Endothelial cell of umbilical vein (primary cell): ENCODE data around the gene DNAH9. TPM values are rescaled to one million over a fixed set of nuclear protein-coding genes. Genes with fewer than 3 reads are reported as not detected.

ENCODE experiments used
- BruUV-seq: library from RNA; stranded (reverse); fragments of 400-500 nt; replicated peaks from 2 replicates; lab custom pipeline; 2021; lab: Mats Ljungman, UMichigan
- CTCF ChIA-PET: fragments of 300-600, 350-600 bp; sonication (Branson Sonifier 250); formaldehyde crosslinking; loops from one replicate; lab custom pipeline; 2021; ENCODE audit warnings: antibody characterized with exemption, inconsistent platforms; lab: Charles Lee
- POLR2A ChIA-PET: fragments of 300-600, 350-600 bp; sonication (Branson Sonifier 250); formaldehyde crosslinking; loops from one replicate; lab custom pipeline; 2021; ENCODE audit warnings: antibody characterized with exemption, inconsistent platforms; lab: Charles Lee
- DNase-seq: peaks from one replicate; pipeline ENCODE4 v3.0.0-alpha.2; 2011; ENCODE audit warnings: low read depth, low spot score
- FAIRE-seq: peaks from 2 replicates; lab custom pipeline; 2011; peaks lifted over from hg19 to GRCh38; lab: Jason Lieb, UNC
- H2AFZ ChIP-seq: 2 replicates; pipeline ENCODE4 v1.6.0; 2012; ENCODE audit warnings: low read depth, low read length, control low read depth, inconsistent platforms
- H3K27ac ChIP-seq: 2 replicates; pipeline ENCODE4 v1.5.1; 2011; ENCODE audit warnings: low read depth, mild to moderate bottlenecking, control low read depth, low read length, moderate library complexity; ENCODE audit not compliant: insufficient read depth
- H3K27me3 ChIP-seq, 2 experiments: 2 replicates each; pipeline versions ENCODE4 v1.6.0 to v1.6.1; 2011; ENCODE audit warnings: low read length in 2 of 2, mixed read lengths in 1 of 2; ENCODE audit not compliant: control insufficient read depth in 2 of 2, insufficient read depth in 2 of 2
- H3K36me3 ChIP-seq, 2 experiments: 2 replicates in 1 of 2; 3 replicates in 1 of 2; pipeline ENCODE4 v1.5.1; 2011; ENCODE audit warnings: low read length in 2 of 2, mild to moderate bottlenecking in 1 of 2, moderate library complexity in 1 of 2; ENCODE audit not compliant: control insufficient read depth in 2 of 2, insufficient read depth in 2 of 2; ENCODE audit errors: extremely low read depth in 1 of 2
- H3K4me1 ChIP-seq: 3 replicates; pipeline ENCODE4 v1.5.1; 2011; ENCODE audit warnings: mild to moderate bottlenecking, low read length; ENCODE audit not compliant: control insufficient read depth, insufficient read depth; ENCODE audit errors: extremely low read depth
- H3K4me2 ChIP-seq: 2 replicates; pipeline ENCODE4 v1.6.1; 2011; ENCODE audit warnings: low read length, control low read depth, mixed read lengths; ENCODE audit not compliant: insufficient read depth
- H3K4me3 ChIP-seq, 3 experiments: fragments of 200-600 bp in 1 of 3; sonication (generic), shearing (Covaris generic) in 1 of 3; replicated peaks in 1 of 3; 2 replicates each; pipeline ENCODE4 v1.5.1; 2011 to 2016; ENCODE audit warnings: control low read depth in 3 of 3, low read length in 3 of 3, mild to moderate bottlenecking in 2 of 3, inconsistent platforms in 1 of 3, low read depth in 1 of 3, moderate library complexity in 1 of 3; ENCODE audit not compliant: insufficient read depth in 1 of 3
- H3K79me2 ChIP-seq: 2 replicates; pipeline ENCODE4 v1.6.0; 2012; ENCODE audit warnings: low read length, inconsistent platforms; ENCODE audit not compliant: control insufficient read depth, insufficient read depth
- H3K9ac ChIP-seq: replicated peaks from 2 replicates; pipeline ENCODE3; 2011; ENCODE audit warnings: low read length, control low read depth; ENCODE audit not compliant: insufficient read depth; ENCODE audit errors: extremely low read depth
- H3K9me1 ChIP-seq: replicated peaks from 3 replicates; pipeline ENCODE4 v1.6.0; 2011; ENCODE audit warnings: mild to moderate bottlenecking, low read length; ENCODE audit not compliant: control insufficient read depth, insufficient read depth; ENCODE audit errors: extremely low read depth
- H3K9me3 ChIP-seq: replicated peaks from 2 replicates; pipeline ENCODE4 v1.5.1; 2012; ENCODE audit warnings: low read length, inconsistent platforms; ENCODE audit not compliant: control insufficient read depth, insufficient read depth
- H4K20me1 ChIP-seq: replicated peaks from 2 replicates; pipeline ENCODE3; 2011; ENCODE audit warnings: mild to moderate bottlenecking, low read length; ENCODE audit not compliant: control insufficient read depth, insufficient read depth; ENCODE audit errors: extremely low read depth
- CTCF ChIP-seq, 2 donors: IDR thresholded peaks; 1 replicate in 1 of 2; 2 replicates in 1 of 2; pipeline ENCODE4 v1.5.1; 2011; ENCODE audit warnings: low read length in 2 of 2, mild to moderate bottlenecking in 2 of 2, moderate library complexity in 2 of 2, control low read depth in 1 of 2, inconsistent platforms in 1 of 2, low read depth in 1 of 2; ENCODE audit not compliant: insufficient read depth in 1 of 2; ENCODE audit errors: extremely low read depth in 1 of 2
- EZH2 ChIP-seq: IDR thresholded peaks from 2 replicates; pipeline ENCODE4 v1.6.1; 2012; ENCODE audit warnings: borderline replicate concordance, low read depth, mild to moderate bottlenecking, moderate library complexity, low read length, inconsistent platforms; ENCODE audit not compliant: severe bottlenecking
- FOS ChIP-seq: IDR thresholded peaks from 2 replicates; pipeline ENCODE4 v1.6.1; 2011; ENCODE audit warnings: mild to moderate bottlenecking, low read length, moderate library complexity, borderline replicate concordance; ENCODE audit not compliant: insufficient read depth
- GATA2 ChIP-seq: IDR thresholded peaks from 2 replicates; pipeline ENCODE4 v1.7.0; 2011; ENCODE audit warnings: low read depth, mild to moderate bottlenecking, moderate library complexity, mixed read lengths, low read length; ENCODE audit not compliant: insufficient read length, insufficient read depth
- JUN ChIP-seq: IDR thresholded peaks from 2 replicates; pipeline ENCODE4 v1.6.1; 2011; ENCODE audit warnings: borderline replicate concordance, low read depth; ENCODE audit not compliant: insufficient read length, insufficient read depth
- MAX ChIP-seq: IDR thresholded peaks from 2 replicates; pipeline ENCODE4 v1.6.1; 2011; ENCODE audit not compliant: insufficient read depth, insufficient read length
- MYC ChIP-seq: IDR thresholded peaks from one replicate; pipeline ENCODE4 v1.6.1; 2011; ENCODE audit warnings: mild to moderate bottlenecking, low read depth, low read length
- POLR2A ChIP-seq: IDR thresholded peaks from 2 replicates; pipeline ENCODE4 v1.6.1; 2012; ENCODE audit warnings: low read depth, mild to moderate bottlenecking, control low read depth, low read length
- POLR2AphosphoS5 ChIP-seq: IDR thresholded peaks from 2 replicates; pipeline ENCODE4 v1.6.1; 2012; ENCODE audit warnings: low read depth, mild to moderate bottlenecking, control low read depth, low read length, moderate library complexity; ENCODE audit not compliant: insufficient read depth
- dilution Hi-C: fragments of 300-500 bp; cut with MboI; formaldehyde crosslinking; loops from one replicate; pipeline ENCODE4 v1.15.0; 2019; ENCODE audit warnings: low sequenced_read_pairs; ENCODE audit not compliant: extremely low pct_ligation_motif_present
- intact Hi-C: fragments of 100-400 bp; cut with micrococcal nuclease; formaldehyde crosslinking; loops from one replicate; pipeline ENCODE4 v1.10.0; 2022
- polyA plus RNA-seq, 4 experiments: library from polyadenylated mRNA; depleted of rRNA in 3 of 4; stranded (reverse) in 3 of 4; unstranded in 1 of 4; fragments of >200 nt; gene quantifications; 2 replicates each; pipeline versions ENCODE4 v1.2.1 to v1.2.3, GENCODE V29; 2011 to 2012; ENCODE audit warnings: missing spikeins in 1 of 4
- total RNA-seq: library from RNA; stranded (reverse); gene quantifications from 2 replicates; pipeline ENCODE4 v1.2.3, GENCODE V29; 2021

The DNAH9 gene
- total and polyA plus RNA-seq, 2 donors (not counting 3 experiments of a cell fraction or from before 2014, with no cell fraction given), result not detected

DNA sequence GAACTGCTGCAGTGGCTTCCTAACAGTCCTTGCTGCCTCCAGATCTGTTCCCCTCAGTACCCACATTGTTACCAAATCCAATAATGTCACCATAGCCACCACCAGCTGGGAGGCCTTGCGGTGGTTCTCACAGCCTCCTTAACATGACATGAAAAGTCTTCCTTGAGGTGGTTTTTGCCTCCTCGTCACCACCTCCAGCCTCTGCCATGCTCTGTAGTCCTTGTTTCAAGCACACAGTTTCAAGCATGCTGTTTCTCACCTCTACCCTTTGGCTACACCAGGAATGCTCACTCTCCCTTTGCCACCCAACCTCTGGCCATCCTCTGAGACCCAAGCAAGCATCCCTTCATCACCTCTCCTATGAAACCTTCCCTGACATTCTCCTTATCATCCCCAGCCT is 47.2 kb downstream of the DNAH9 start:
- DNase-seq (no peak), FAIRE-seq (no peak)
- H3K79me2 ChIP-seq, result no peaks in the 10 kb centered on the region
- H2AFZ ChIP-seq, result no peak overlapping the region
- ChIA-PET CTCF (no interaction called here), POLR2A (no interaction called here)
- no peaks in the 10 kb centered on the region for H3K27me3 ChIP-seq
- no peaks in the 10 kb centered on the region for H3K4me1 ChIP-seq
- intact Hi-C loops (no loop called here), dilution Hi-C loops (no loop called here)
- no peak overlapping the region for H3K4me3 ChIP-seq
- peaks cover 2% of the 10 kb centered on the region for H3K9me3 ChIP-seq
- TF ChIP-seq JUN (no peak), POLR2AphosphoS5 (no peak), GATA2 (no peak), FOS (no peak), MAX (no peak), MYC (no peak)
- H3K9me1 ChIP-seq, result no peaks in the 10 kb centered on the region
- no TSS peak for BruUV-seq
- no peak overlapping the region for H3K4me2 ChIP-seq
- H3K27ac ChIP-seq, result no peak overlapping the region
- H4K20me1 ChIP-seq, result no peaks in the 10 kb centered on the region
- no peaks in the 10 kb centered on the region for H3K36me3 ChIP-seq
- H3K9ac ChIP-seq, result no peak overlapping the region

- POLR2A ChIA-PET, result no interaction called here
- FAIRE-seq (no peak), DNase-seq (no peak)
- BruUV-seq, result no TSS peak
- H3K27ac ChIP-seq, result no peak overlapping the region
- no peaks in the 10 kb centered on the region for H3K27me3 ChIP-seq
- H3K9me3 ChIP-seq, result peaks cover 4% of the 10 kb centered on the region
- no peaks in the 10 kb centered on the region for H3K79me2 ChIP-seq
- no peaks in the 10 kb centered on the region for H3K36me3 ChIP-seq
- dilution Hi-C loops (no loop called here), intact Hi-C loops (no loop called here)
- no peak overlapping the region for H3K9ac ChIP-seq
- CTCF ChIA-PET, result no interaction called here
- no peak overlapping the region for H3K4me2 ChIP-seq
- no peak overlapping the region for H3K4me3 ChIP-seq
- TF ChIP-seq POLR2A (no peak), FOS (no peak), MAX (no peak), JUN (no peak), GATA2 (no peak), CTCF (IDR thresholded peaks at IDR 0.05; ENCODE audit: extremely low read depth in 1 of 2, insufficient read depth in 1 of 2, low read depth in 1 of 2, low read length in 2 of 2) (no peak), POLR2AphosphoS5 (no peak), EZH2 (no peak), MYC (no peak)
- H2AFZ ChIP-seq, result no peak overlapping the region
- H4K20me1 ChIP-seq, result no peaks in the 10 kb centered on the region
- H3K4me1 ChIP-seq, result no peaks in the 10 kb centered on the region
- H3K9me1 ChIP-seq, result no peaks in the 10 kb centered on the region
Observed at GRCh38 chr17:11651089-11651488, 52.8 kb downstream of the DNAH9 start.
